Spleen (tissue), 7 donors: ENCODE results near the gene TCIRG1.
"Not testable (repeated sequence)": the region's sequence is repeated elsewhere in the genome, so short reads cannot be mapped to it uniquely, and the experiment has no call there.

ENCODE experiments used
- POLR2AphosphoS5 ChIP-seq, 3 donors: sonication (generic); formaldehyde crosslinking; IDR thresholded peaks; one replicate each; pipeline ENCODE4 v1.5.1; 2017; ENCODE audit warnings: antibody characterized with exemption in 3 of 3
- TF ChIP-seq, protein P1 (sequence below), 11 experiments: fragments of 200-600 bp in 7 of 11; fragments of 450-650 bp in 4 of 11; sonication (generic) in 4 of 11; IDR thresholded peaks in 8 of 11; conservative IDR thresholded peaks in 3 of 11; 1 replicate in 7 of 11; 2 replicates in 4 of 11; pipeline versions ENCODE4 v1.4.0 to v1.8.0; 2016 to 2021; ENCODE audit warnings: antibody characterized with exemption in 11 of 11, inconsistent platforms in 4 of 11, mild to moderate bottlenecking in 1 of 11
- donor health status: DM: no; HTN: no; CAD: no; lungs with moderate emphysema.
- donor health status: DM: no; HTN: no; CAD: no.
- donor health status: DM: no; HTN: no; CAD: no.

DNA sequence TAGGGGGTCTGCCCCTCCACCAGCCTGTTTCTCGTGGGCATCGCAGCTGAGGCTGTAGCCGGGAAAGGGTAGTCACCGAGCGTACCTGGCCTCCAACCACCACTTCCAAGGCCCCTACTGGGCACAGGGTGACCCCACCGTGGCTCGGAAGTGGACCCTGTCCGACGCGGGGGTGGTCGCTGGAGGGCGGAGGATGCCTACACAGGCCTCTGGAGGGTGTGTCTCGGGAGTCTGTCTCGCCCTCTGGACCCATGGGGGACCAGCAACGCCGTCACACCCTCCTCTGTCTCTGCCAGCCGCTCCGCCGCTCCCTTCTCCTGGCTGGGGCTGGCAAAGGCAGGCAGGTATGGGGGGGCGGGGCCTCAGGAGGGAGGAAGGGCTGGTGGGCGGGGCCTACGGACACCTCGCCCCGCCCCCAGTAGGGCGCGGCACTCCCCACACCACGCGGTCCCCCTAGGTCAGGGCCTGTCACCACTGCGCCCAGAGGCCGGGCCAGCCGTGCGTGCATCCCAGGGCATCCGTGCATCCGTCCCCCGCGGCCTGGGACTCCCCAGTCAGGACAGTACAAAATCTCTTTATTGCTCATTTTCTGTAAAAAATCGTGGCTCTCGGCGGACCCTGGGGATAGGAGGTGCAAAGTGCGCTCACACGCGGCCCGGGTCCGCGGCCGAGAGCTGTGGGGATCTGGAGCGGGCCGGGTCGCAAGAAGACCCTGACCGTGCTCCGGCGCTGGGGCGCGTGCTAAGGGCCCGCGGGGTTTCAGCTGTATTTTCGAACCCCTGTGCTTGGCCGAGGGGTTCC lies 48.1 kb upstream of the TCIRG1 start:
- peak; percentile 29 to 78 (median 52) for TF ChIP-seq POLR2AphosphoS5 (IDR thresholded peaks at IDR 0.05)
- TF ChIP-seq, protein P1, sequence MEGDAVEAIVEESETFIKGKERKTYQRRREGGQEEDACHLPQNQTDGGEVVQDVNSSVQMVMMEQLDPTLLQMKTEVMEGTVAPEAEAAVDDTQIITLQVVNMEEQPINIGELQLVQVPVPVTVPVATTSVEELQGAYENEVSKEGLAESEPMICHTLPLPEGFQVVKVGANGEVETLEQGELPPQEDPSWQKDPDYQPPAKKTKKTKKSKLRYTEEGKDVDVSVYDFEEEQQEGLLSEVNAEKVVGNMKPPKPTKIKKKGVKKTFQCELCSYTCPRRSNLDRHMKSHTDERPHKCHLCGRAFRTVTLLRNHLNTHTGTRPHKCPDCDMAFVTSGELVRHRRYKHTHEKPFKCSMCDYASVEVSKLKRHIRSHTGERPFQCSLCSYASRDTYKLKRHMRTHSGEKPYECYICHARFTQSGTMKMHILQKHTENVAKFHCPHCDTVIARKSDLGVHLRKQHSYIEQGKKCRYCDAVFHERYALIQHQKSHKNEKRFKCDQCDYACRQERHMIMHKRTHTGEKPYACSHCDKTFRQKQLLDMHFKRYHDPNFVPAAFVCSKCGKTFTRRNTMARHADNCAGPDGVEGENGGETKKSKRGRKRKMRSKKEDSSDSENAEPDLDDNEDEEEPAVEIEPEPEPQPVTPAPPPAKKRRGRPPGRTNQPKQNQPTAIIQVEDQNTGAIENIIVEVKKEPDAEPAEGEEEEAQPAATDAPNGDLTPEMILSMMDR (IDR thresholded peaks at IDR 0.05 in 8 of 11, conservative IDR thresholded peaks at IDR 0.05 in 3 of 11), result not testable (repeated sequence)
